Left lung (tissue), 10 donors: ENCODE data around the gene FGF23. TPM values are rescaled to one million over a fixed set of nuclear protein-coding genes. Genes with fewer than 3 reads are reported as not detected.

Source experiments
- ATAC-seq: fragments of 200-7000 bp; cut with Tn5 transposase; one replicate; pipeline ENCODE4 v1.9.1; 2020; ENCODE audit warnings: moderate library complexity
- DNase-seq, 4 donors: peaks; one replicate each; pipeline ENCODE4 v3.0.0-alpha.2; 2013 to 2020
- H3K27ac ChIP-seq, 2 donors: fragments of 200-600 bp; sonication (generic) in 1 of 2; one replicate each; pipeline versions ENCODE4 v1.5.0 to v1.8.0; 2020 to 2021
- H3K27me3 ChIP-seq, 2 donors: fragments of 200-600 bp; sonication (generic) in 1 of 2; one replicate each; pipeline versions ENCODE4 v1.5.0 to v1.8.0; 2020 to 2021
- H3K36me3 ChIP-seq, 2 donors: fragments of 200-600 bp; sonication (generic) in 1 of 2; one replicate each; pipeline versions ENCODE4 v1.5.0 to v1.8.0; 2020 to 2021
- H3K4me1 ChIP-seq, 2 donors: fragments of 200-600 bp; one replicate each; pipeline ENCODE4 v1.8.0; 2021
- H3K4me3 ChIP-seq, 2 donors: fragments of 200-600 bp; sonication (generic) in 1 of 2; one replicate each; pipeline versions ENCODE4 v1.5.0 to v1.8.0; 2020 to 2021; ENCODE audit warnings: mild to moderate bottlenecking in 1 of 2
- H3K9me3 ChIP-seq, 2 donors: fragments of 200-600 bp; sonication (generic) in 1 of 2; one replicate each; pipeline versions ENCODE4 v1.5.0 to v1.8.0; 2020 to 2021
- intact Hi-C, 2 donors: fragments of 100-400 bp; cut with DNase I; formaldehyde crosslinking; loops; one replicate each; pipeline versions ENCODE4 v1.11.2 to v1.14.2; 2022
- polyA plus RNA-seq, 6 donors: library from polyadenylated mRNA; unstranded; fragments of 120-200 nt; gene quantifications; one replicate each; pipeline ENCODE4 v1.2.1, GENCODE V29; 2013; ENCODE audit not compliant: insufficient read length in 6 of 6
- total RNA-seq, 2 donors: library from RNA; stranded (reverse); fragmentation: NEBNext Ultra II Directional; extraction: Animal tissue kit (Norgen Biotek cat#: 25700); gene quantifications; one replicate each; pipeline ENCODE4 v1.2.1, GENCODE V29; 2021
- TF ChIP-seq, protein P1 (sequence below), 2 donors: fragments of 200-600 bp; sonication (generic) in 1 of 2; IDR thresholded peaks; one replicate each; pipeline versions ENCODE4 v1.5.0 to v1.8.0; 2021; ENCODE audit warnings: antibody characterized with exemption in 2 of 2
- donor health status: DM: no; HTN: yes; CAD: no.
- donor health status: DM: no; HTN: no; CAD: no.

Gene FGF23
- total and polyA plus RNA-seq, 8 donors: 0.04 to 0.12 (median 0.07) TPM; not detected in 5

GRCh38 chr12:4387607-4388006 lies 8.1 kb upstream of the FGF23 start:
- Histone ChIP-seq H3K9me3 (no peaks in the 10 kb centered on the region), H3K4me3 (no peak overlapping the region), H3K36me3 (no peaks in the 10 kb centered on the region), H3K27ac (no peak overlapping the region), H3K4me1 (no peaks in the 10 kb centered on the region), H3K27me3 (peaks cover 0 to 13% of the 10 kb centered on the region in 2 donors)
- intact Hi-C loops: no loop called here
- TF ChIP-seq, protein P1, sequence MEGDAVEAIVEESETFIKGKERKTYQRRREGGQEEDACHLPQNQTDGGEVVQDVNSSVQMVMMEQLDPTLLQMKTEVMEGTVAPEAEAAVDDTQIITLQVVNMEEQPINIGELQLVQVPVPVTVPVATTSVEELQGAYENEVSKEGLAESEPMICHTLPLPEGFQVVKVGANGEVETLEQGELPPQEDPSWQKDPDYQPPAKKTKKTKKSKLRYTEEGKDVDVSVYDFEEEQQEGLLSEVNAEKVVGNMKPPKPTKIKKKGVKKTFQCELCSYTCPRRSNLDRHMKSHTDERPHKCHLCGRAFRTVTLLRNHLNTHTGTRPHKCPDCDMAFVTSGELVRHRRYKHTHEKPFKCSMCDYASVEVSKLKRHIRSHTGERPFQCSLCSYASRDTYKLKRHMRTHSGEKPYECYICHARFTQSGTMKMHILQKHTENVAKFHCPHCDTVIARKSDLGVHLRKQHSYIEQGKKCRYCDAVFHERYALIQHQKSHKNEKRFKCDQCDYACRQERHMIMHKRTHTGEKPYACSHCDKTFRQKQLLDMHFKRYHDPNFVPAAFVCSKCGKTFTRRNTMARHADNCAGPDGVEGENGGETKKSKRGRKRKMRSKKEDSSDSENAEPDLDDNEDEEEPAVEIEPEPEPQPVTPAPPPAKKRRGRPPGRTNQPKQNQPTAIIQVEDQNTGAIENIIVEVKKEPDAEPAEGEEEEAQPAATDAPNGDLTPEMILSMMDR (IDR thresholded peaks at IDR 0.05): no peak
- DNase-seq (no peak), ATAC-seq (no peak)

DNA sequence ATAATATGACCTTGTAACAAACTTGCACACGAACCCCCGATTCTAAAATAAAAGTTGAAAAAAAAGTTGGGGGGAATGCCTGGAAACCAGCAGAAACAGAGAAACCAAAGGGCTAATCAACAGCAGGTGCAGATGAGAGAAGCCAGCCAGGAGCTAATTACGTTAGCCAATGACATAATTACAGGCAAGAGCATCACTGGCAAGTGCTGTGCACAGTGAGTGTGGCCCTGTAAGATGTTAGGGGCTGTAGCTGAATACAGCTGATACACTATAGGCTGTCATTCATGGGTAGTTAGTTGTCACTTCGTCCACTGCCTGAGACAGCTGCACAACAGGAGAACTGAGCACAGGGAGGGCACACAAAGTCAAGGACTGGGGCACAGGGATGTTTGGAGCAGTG lies 7.3 kb upstream of the FGF23 start:
- TF ChIP-seq, protein P1 (IDR thresholded peaks at IDR 0.05): no peak
- Histone ChIP-seq H3K9me3 (no peaks in the 10 kb centered on the region), H3K4me1 (no peaks in the 10 kb centered on the region), H3K36me3 (no peaks in the 10 kb centered on the region), H3K4me3 (no peak overlapping the region), H3K27ac (no peak overlapping the region), H3K27me3 (peaks cover 0 to 13% of the 10 kb centered on the region in 2 donors)
- no peak for ATAC-seq
- DNase-seq: no peak
- intact Hi-C loops: no loop called here

GRCh38 chr12:4383304-4383865 lies 3.9 kb upstream of the FGF23 start:
- ATAC-seq: no peak
- no peak overlapping the region for H3K27ac ChIP-seq

GRCh38 chr12:4380332-4380731 lies 820 bp upstream of the FGF23 start:
- TF ChIP-seq, protein P1 (IDR thresholded peaks at IDR 0.05): no peak

More at GRCh38 chr12:4383304-4383865, 3.9 kb upstream of the FGF23 start:
- H3K9me3 ChIP-seq: no peaks in the 10 kb centered on the region
- no peak for DNase-seq
- peaks cover 0 to 33% of the 10 kb centered on the region in 2 donors for H3K27me3 ChIP-seq
- no peak overlapping the region for H3K4me3 ChIP-seq
- no peaks in the 10 kb centered on the region for H3K4me1 ChIP-seq
- intact Hi-C loops: no loop called here
- TF ChIP-seq, protein P1 (IDR thresholded peaks at IDR 0.05): no peak
- no peaks in the 10 kb centered on the region for H3K36me3 ChIP-seq

GRCh38 chr12:4378772-4379171 lies 740 bp downstream of the FGF23 start:
- Histone ChIP-seq H3K4me3 (no peak overlapping the region), H3K4me1 (no peaks in the 10 kb centered on the region), H3K9me3 (no peaks in the 10 kb centered on the region), H3K27me3 (peaks cover 0 to 50% of the 10 kb centered on the region in 2 donors), H3K36me3 (no peaks in the 10 kb centered on the region), H3K27ac (no peak overlapping the region)
- ATAC-seq (no peak), DNase-seq (no peak)
- intact Hi-C loops: no loop called here
- TF ChIP-seq, protein P1 (IDR thresholded peaks at IDR 0.05): no peak

More at GRCh38 chr12:4380332-4380731, 820 bp upstream of the FGF23 start:
- ATAC-seq (no peak), DNase-seq (no peak)
- Histone ChIP-seq H3K9me3 (no peaks in the 10 kb centered on the region), H3K4me3 (no peak overlapping the region), H3K4me1 (no peaks in the 10 kb centered on the region), H3K36me3 (no peaks in the 10 kb centered on the region), H3K27ac (no peak overlapping the region), H3K27me3 (peaks cover 0 to 47% of the 10 kb centered on the region in 2 donors)
- intact Hi-C loops: no loop called here
